Stimulated activated CD8-positive, alpha-beta memory T cell treated with anti-CD3 and anti-CD28 coated beads, Interleukin-15, amount 100 ng/mL, for 24 hours (primary cell): ENCODE data around the gene HARBI1.
"Not testable (repeated sequence)": the region's sequence is repeated elsewhere in the genome, so short reads cannot be mapped to it uniquely, and the experiment has no call there.

Experiments used
- DNase-seq: peaks from one replicate; pipeline ENCODE4 v3.0.0-alpha.2; 2020; ENCODE audit warnings: low read depth

Gene HARBI1

GRCh38 chr11:46597155-46597554 lies 19.9 kb downstream of the HARBI1 start:
- DNase-seq = no peak

- no peak for DNase-seq
Observed at GRCh38 chr11:46594785-46595184, 22.2 kb downstream of the HARBI1 start.

- DNase-seq = no peak
Observed at GRCh38 chr11:46594374-46594700, 22.7 kb downstream of the HARBI1 start.

- peak; percentile 44 for DNase-seq
Observed at GRCh38 chr11:46593550-46594373, 23.3 kb downstream of the HARBI1 start, which contains the start of gene AMBRA1. TSS of gene AMBRA1 (minus strand) at chr11:46594023. CDS start at chr11:46548380, 45,643 bp downstream.

GRCh38 chr11:46590740-46591605 lies 26.1 kb downstream of the HARBI1 start:
- DNase-seq = no peak

GRCh38 chr11:46588915-46589314 lies 28.1 kb downstream of the HARBI1 start:
- DNase-seq = no peak

- no peak for DNase-seq
Observed at GRCh38 chr11:46588131-46588530, 28.9 kb downstream of the HARBI1 start.

- DNase-seq = not testable (repeated sequence)
Observed at GRCh38 chr11:46583513-46583912, 33.5 kb downstream of the HARBI1 start.

- DNase-seq = no peak
Observed at GRCh38 chr11:46582588-46582987, 34.4 kb downstream of the HARBI1 start.

- no peak for DNase-seq
Observed at GRCh38 chr11:46577058-46577457, 40.0 kb downstream of the HARBI1 start.

- DNase-seq = no peak
Observed at GRCh38 chr11:46574656-46575055, 42.4 kb downstream of the HARBI1 start.

GRCh38 chr11:46570790-46571398 lies 46.1 kb downstream of the HARBI1 start:
- DNase-seq = no peak

- no peak for DNase-seq
Observed at GRCh38 chr11:46565232-46565840, 51.7 kb downstream of the HARBI1 start.

- no peak for DNase-seq
Observed at GRCh38 chr11:46564459-46564858, 52.6 kb downstream of the HARBI1 start.

GRCh38 chr11:46562527-46562926 lies 54.5 kb downstream of the HARBI1 start:
- no peak for DNase-seq

- DNase-seq = no peak
Observed at GRCh38 chr11:46560300-46560991, 56.6 kb downstream of the HARBI1 start.

- no peak for DNase-seq
Observed at GRCh38 chr11:46559815-46560214, 57.2 kb downstream of the HARBI1 start.

- no peak for DNase-seq
Observed at GRCh38 chr11:46557684-46558151, 59.3 kb downstream of the HARBI1 start.

- DNase-seq = no peak
Observed at GRCh38 chr11:46555267-46556054, 61.6 kb downstream of the HARBI1 start.
